22Rv1 (cell line): Measurements from ENCODE around the gene GH1.

Experiments used
- ZFX ChIP-seq: fragments of 450-650 bp; IDR thresholded peaks from 2 replicates; pipeline ENCODE4 v1.6.1; 2017; ENCODE audit warnings: antibody characterized with exemption, borderline replicate concordance
- TF ChIP-seq, protein P1 (sequence below): fragments of 450-650 bp; IDR thresholded peaks from 2 replicates; pipeline ENCODE4 v1.5.1; 2017; ENCODE audit warnings: mild to moderate bottlenecking

DNA sequence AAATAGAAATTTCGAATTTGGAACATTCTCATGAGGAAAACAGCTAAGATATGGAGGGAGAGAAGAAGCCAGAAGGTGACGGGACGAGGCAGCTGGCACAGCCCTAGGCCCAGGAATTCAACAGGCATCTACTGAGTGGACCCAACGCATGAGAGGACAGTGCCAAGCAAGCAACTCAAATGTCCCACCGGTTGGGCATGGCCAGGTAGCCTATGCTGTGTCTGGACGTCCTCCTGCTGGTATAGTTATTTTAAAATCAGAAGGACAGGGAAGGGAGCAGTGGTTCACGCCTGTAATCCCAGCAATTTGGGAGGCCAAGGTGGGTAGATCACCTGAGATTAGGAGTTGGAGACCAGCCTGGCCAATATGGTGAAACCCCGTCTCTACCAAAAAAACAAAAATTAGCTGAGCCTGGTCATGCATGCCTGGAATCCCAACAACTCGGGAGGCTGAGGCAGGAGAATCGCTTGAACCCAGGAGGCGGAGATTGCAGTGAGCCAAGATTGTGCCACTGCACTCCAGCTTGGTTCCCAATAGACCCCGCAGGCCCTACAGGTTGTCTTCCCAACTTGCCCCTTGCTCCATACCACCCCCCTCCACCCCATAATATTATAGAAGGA lies 2.0 kb downstream of the GH1 start:
- TF ChIP-seq, protein P1, sequence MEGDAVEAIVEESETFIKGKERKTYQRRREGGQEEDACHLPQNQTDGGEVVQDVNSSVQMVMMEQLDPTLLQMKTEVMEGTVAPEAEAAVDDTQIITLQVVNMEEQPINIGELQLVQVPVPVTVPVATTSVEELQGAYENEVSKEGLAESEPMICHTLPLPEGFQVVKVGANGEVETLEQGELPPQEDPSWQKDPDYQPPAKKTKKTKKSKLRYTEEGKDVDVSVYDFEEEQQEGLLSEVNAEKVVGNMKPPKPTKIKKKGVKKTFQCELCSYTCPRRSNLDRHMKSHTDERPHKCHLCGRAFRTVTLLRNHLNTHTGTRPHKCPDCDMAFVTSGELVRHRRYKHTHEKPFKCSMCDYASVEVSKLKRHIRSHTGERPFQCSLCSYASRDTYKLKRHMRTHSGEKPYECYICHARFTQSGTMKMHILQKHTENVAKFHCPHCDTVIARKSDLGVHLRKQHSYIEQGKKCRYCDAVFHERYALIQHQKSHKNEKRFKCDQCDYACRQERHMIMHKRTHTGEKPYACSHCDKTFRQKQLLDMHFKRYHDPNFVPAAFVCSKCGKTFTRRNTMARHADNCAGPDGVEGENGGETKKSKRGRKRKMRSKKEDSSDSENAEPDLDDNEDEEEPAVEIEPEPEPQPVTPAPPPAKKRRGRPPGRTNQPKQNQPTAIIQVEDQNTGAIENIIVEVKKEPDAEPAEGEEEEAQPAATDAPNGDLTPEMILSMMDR = no peak
- no peak for TF ChIP-seq ZFX
